HG03045 (cell line): ENCODE data around the gene SHLD2.
"Not testable (repeated sequence)": the region's sequence is repeated elsewhere in the genome, so short reads cannot be mapped to it uniquely, and the experiment has no call there.

Experiments used
- ATAC-seq: cut with Tn5 transposase; IDR thresholded peaks from one replicate; pipeline ENCODE4 v1.9.1; 2021; ENCODE audit warnings: mild to moderate bottlenecking, moderate library complexity; ENCODE audit not compliant: unreplicated experiment

SHLD2 gene

GRCh38 chr10:87094373-87095235 lies at the start of gene SHLD2, which contains the start of gene GLUD1:
TSS of gene SHLD2 (plus strand) at chr10:87095206. CDS start at chr10:87151355, 56,149 bp downstream.
TSS of gene GLUD1 (minus strand) at chr10:87094843. CDS start at chr10:87094769, 74 bp downstream.
- ATAC-seq = peak; percentile 68

DNA sequence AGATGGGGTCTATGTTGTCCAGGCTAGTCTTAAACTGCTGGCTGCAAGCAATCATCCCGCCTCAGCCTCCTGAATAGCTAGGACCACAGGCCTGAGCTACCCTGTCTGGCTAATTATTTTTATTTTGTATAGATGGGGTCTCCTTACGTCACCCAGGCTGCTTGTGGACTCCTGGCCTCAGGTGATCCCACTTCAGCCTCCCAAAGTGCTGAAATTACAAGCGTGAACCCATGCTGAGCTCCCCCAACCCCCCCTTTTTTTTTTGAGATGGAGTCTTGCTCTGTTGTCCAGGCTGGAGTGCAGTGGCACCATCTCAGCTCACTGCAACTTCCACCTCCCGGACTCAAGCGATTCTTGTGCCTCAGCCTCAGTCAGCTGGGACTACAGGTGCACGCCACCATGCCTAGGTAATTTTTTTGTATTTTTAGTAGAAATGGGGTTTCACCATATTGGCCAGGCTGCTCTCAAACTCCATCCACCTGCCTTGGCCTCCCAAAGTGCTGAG lies 49.5 kb upstream of the SHLD2 start:
- ATAC-seq = no peak

- no peak for ATAC-seq
These were observed 41.9 kb upstream of the SHLD2 start for GRCh38 chr10:87053111-87053510.

GRCh38 chr10:87053577-87054181 lies 41.3 kb upstream of the SHLD2 start:
- ATAC-seq = no peak

DNA sequence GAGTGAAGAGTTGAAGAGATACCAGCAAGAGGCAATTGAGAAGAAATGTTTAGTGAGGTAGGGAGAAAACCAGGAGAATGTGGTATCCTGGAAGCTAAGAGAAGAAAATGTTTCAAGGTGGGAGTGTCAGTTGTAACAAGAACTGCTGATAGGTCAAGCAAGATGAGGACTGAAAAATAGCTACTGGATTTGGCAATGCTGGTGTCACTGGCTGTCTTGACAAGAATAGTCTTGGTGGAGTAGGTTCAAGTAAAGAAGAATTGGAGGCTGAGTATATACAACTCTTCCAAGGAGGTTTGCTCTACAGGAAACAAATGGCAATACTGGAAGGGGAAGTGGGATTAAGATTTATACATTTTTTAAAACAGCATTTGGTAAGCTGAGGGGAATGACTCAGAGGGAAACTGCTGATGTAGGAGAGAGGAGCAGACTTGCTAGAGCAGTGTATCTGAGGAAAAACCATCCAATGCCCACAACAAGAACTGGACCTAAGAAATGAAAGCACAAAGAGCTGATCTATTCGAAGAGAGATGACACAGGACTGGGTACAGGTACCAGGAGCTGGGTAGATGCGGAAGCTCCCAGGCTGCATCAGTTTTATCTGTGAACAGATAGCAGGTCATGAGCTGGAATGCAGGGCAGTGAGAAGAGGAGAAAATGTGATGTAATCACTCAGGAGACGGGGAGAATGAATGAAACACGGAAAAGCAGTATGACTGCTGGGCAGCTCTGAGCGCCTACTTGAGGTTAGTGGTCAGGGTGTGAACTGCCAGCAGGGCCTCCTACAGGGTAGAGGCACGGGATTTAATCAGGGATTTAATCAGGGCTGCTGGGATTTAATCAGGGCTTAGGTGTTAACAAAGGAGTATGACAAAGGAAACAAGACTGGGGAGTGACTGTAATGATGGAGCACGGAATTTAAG lies 40.4 kb upstream of the SHLD2 start:
- ATAC-seq = no peak

GRCh38 chr10:87058171-87058570 lies 36.8 kb upstream of the SHLD2 start:
- ATAC-seq = no peak

GRCh38 chr10:87059401-87059800 lies 35.6 kb upstream of the SHLD2 start:
- no peak for ATAC-seq

GRCh38 chr10:87060280-87060928 lies 34.6 kb upstream of the SHLD2 start:
- ATAC-seq = no peak

DNA sequence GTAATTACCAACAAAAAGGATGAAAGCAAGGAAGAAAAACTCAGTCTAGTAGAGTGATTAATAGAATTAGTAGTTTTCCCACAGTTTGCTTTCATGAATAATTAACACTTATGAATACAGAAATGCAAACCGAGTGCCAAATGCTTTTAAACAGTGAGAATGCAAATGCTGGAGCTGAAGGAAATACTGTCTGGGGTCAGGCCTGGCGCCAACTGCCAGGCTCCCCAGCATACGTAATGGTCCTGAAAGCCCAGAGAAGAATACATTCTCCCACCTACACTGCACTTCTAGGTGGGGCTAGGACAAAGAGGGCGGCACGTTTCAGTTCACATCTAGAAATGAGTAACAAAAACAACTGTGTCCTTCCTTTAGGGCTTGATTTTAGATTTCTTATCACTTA lies 30.4 kb upstream of the SHLD2 start:
- no peak for ATAC-seq

DNA sequence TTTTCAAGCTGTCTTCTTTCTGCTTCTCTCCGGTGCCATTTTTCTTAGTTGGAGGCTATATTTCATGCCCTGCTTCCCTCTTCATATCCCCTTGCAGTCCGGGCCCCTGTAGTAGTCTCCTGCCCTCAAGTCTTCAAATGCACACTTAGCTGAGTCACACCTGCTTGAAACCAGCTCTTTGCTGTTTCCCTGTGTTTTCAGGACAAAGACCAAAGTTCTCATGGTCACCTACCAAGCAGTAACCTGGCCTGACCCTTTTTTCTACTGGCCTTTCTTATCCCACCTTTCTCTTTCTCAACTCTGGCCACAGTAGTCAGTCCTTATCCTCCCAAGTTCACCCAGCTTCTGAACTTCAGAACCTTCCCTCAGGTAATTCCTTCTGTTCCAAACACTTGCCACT lies 28.8 kb upstream of the SHLD2 start:
- ATAC-seq = no peak

DNA sequence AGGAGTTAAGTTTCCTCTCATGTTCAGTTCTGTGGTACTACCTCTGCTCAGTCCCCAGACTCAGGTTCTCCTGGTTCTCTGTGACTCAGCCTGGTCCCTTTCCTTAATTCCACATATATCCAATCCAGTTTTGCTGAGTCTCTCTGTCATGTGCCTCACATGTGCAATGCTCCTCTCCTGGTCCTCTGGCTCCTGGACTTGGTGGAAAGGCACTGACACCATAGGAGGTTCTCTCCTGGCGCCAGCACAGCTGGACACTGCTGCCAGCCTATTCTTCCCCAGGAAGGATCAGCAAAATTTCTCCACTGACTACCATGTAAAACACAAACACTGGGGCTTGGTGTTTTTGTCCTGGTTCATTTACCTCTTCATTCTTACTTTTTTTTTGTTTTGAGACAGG lies 28.1 kb upstream of the SHLD2 start:
- no peak for ATAC-seq

DNA sequence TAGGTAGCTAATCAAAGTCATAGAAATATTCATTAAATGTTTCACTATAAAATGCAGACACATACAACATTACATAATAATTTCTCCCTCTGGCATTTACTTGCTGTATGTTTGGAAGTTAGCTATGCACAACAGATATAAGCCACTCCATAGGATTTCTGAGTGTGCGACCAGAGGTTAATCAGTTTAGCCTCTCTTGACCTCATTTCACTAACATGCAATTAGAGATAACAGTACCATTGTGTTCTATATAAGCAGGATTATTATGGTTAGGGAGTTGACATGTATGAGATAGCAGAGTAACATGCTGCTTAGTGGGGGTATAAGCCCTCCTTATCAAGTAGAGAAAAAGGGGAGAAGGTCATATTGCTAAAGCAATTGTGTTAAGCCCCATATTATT lies 26.7 kb upstream of the SHLD2 start:
- no peak for ATAC-seq

DNA sequence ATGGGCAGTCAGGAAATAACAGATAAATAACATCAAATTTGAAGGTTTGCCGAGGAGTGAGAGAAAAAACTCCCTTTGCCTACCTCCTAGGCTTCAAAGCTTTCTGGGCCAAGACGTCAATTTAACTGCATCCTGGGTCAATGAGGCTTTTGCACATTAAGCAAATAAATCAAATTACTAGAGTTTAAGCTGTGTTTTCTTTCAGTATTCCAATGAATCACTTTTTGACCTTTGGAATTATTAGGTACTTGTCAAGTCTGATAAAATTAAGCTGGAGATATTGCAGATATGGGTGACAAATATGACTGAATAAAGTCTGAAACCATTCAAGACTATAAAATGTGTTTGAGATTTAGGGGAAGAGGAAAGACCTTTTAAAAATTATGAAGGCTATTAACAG lies 22.6 kb upstream of the SHLD2 start:
- ATAC-seq = no peak

DNA sequence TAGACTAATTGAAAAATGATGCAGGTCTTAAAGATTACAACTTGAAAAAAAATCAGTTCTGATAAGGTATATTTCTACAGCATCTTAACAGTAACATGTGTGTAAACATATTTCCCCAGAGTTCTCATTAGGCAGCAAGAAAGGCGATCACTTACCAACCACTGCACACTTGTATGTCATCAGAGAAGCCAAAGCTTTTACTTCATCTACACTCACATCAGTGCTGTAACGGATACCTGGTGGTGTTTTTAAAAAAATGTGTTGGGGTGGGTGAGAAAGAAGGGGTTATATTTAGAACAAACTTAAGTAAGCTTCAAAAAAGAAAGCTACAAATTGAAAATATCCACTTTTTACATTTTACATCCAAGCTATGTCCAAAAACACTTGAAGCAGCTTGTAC lies 18.6 kb upstream of the SHLD2 start:
- not testable (repeated sequence) for ATAC-seq

- ATAC-seq = no peak
These were observed 15.7 kb upstream of the SHLD2 start for GRCh38 chr10:87079106-87079836.

- not testable (repeated sequence) for ATAC-seq
These were observed 14.4 kb upstream of the SHLD2 start for GRCh38 chr10:87080621-87081020.

DNA sequence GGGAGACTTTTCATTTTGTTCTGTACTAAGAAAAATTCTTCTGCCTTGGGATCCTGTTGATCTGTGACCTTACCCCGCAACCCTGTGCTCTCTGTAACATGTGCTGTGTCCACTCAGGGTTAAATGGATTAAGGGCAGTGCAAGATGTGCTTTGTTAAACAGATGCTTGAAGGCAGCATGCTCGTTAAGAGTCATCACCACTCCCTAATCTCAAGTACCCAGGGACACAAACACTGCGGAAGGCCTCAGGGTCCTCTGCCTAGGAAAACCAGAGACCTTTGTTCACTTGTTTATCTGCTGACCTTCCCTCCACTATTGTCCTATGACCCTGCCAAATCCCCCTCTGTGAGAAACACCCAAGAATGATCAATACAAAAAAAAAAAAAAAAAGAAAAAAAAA lies 13.4 kb upstream of the SHLD2 start:
- ATAC-seq = not testable (repeated sequence)

- not testable (repeated sequence) for ATAC-seq
These were observed 12.8 kb upstream of the SHLD2 start for GRCh38 chr10:87082219-87082618.

DNA sequence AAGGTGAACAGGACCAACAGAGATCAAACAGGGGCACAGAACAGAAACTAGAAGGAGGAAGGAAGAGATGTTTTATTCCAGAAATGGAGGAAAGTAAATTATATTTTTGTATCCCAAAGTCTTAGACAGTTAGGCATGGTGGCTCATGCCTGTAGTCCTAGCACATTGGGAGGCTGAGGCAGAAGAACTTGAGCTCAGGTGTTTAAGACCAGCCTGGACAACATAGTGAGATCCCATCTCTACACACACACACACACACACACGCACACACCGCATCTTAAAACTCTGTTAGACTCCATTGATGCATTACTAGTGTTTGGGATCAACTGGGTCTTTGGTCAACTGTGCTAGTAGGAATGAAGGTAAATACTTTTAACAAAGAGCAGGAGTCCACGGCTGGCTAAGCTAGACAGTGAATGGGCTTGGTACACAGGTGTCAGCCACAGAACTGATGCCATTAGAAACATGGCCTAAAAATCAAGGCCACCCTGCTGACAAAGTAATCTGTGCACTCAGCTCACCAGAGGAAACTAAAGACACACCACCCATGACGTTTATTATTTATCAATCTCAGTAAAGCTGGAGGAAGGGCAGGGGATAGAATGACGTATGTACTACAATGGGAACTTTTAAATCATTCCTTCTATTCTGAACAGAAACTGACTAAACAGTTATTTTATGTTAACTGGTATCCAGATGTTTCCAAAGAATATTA lies 11.3 kb upstream of the SHLD2 start:
- not testable (repeated sequence) for ATAC-seq
